ACHN (cell line): Measurements from ENCODE around the gene CTSD.

ENCODE experiments used
- DNase-seq: peaks from one replicate; pipeline ENCODE4 v3.0.0-alpha.2; 2015
- in situ Hi-C: cut with HindIII; loops from 2 replicates; pipeline ENCODE4 v1.10.0; 2017; ENCODE audit warnings: low sequenced_read_pairs, low pct_ligation_motif_present, low pct_unique_long_range_greater_than_20kb

CTSD gene

DNA sequence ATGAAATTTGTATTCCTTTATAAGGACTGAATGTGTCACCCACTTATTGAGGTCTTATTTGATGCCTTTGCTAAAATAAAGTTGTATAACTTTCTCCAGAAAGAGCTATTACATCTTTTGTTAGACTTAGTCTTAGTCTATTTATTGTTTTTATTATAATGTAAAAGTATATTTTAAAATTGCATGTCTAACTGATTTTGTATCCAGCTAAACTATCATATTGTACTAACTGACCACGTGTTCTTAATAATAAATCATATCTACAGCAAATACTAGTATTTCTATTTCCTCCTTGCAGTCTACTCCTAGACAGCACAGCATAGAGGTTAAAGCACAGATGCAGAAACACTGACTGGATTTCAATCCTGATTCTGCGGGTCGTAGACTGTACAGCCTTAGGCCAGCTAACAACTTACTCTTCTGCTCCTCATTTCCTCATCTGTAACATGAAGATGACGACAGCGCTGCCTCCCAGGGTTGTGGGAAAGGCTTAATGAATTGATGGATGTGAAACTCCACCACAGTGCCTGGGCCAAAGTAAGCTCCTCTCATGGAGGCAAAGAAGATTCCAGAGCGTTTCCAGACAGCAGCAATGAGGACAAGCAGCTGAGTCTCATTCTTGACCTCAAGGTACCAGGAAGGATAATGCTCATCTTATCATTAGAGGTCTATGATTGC is 26.5 kb downstream of the CTSD start:
- DNase-seq: no peak
- in situ Hi-C loops: no loop called here

DNA sequence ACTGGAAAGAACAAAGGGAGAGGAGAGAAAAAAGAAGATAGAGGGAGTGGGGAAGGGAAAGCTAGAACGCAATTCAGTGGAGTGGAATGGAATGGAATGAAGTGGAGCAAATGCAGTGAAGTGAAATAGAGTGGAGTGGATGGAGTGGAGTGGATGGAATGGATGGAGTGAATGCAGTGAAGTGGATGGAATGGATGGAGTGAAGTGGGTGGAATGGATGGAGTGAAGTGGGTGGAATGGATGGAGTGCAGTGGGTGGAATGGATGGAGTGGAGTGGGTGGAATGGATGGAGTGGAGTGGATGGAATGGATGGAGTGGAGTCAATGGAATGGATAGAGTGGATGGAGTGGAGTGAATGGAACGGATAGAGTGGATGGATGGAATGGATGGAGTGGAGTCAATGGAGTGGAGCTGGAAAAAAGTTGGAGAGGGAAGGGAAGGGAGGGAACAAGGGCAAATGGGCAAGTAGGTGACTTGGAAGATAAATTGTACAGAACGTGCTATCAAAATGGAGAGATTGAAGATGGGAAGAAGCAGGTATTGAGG is 27.2 kb downstream of the CTSD start:
- in situ Hi-C loops: no loop called here
- no peak for DNase-seq

DNA sequence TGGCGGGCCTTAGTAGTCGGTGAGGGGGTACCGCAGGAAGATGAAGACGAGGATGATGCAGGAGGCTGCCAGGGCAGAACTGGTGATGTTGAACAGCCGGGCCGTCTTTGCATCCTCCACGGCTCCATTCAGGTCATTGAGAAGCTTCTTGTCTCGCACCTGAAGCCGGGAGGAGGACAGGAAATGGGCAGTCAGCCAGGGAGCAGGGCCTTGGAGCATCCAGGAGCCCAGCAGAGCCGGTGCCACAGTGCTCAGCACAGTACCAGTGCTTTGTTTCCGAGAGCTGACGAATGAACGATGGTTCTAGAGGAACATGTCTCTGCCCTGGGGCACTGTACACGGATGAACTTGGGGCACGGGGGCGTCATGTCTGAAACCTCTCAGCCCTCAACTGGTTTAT is 28.5 kb downstream of the CTSD start:
- in situ Hi-C loops: no loop called here

DNA sequence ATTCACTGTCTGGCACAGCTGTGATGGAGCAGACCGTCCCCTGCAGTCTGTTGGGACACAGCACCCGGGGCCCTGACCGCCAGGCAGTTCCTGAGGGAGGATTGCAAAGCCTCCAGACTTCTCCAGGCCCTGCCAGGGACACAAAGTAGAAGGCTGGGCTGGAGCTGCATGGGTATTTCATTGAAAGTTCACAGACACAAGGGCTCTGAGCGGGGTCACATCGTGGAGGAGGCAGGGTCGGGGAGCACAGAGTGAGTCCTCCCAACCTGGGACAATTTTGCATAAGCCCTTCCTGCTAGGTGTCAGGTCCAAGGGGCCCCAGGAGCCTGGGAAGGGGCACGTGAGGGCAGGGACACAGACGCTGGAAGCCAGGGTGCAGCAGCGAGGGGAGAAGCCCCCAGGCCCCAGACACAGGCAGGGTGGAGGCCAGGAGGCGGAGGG is 29.1 kb downstream of the CTSD start:
- in situ Hi-C loops: no loop called here
- no peak for DNase-seq

More for the DNA sequence above, 28.5 kb downstream of the CTSD start:
- DNase-seq: no peak

DNA sequence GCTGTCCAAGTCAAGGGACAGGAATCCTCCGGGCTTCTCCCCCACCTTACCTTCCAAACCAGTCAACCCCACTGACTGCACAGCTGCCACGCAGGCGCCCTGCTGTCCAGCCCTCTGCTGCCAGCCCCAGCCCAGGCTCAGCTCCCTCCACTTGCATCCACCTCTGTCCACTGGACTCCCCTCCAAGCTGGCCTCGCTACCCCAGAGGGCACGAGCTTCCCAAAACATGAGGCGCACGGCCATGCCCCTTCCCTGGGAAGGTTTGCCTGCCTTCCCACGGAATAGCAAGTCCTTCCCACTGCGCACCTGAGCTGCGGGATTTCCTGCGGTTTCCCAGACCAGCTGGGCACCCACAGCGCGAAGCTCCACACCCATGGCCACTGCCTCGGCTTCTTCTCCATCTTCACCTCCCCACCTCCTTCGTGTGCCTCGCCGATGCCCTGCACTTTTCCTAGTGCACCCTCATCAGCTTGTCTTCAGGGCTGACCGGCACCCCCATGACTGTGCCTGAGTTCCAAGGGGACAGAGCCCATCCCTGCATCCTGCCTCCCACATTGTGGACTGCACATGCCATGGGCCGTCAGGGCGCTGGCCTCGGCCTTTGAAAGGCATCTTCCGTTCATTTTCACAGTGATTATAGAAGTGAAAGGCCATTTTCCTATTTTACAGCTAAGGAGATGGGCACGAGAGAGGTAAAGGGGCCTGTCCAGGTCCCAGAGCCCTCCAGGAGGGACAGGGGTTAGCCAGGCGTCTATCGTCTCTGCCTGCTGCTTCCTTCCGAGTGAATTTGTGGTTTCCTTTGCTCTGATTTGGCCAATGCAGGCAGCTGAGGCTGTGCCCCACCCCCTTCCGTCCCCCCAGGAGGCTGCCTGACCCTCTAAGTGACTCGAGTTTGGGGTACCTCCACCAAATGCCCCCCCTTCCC is 29.7 kb downstream of the CTSD start:
- in situ Hi-C loops: no loop called here
- DNase-seq: no peak

DNA sequence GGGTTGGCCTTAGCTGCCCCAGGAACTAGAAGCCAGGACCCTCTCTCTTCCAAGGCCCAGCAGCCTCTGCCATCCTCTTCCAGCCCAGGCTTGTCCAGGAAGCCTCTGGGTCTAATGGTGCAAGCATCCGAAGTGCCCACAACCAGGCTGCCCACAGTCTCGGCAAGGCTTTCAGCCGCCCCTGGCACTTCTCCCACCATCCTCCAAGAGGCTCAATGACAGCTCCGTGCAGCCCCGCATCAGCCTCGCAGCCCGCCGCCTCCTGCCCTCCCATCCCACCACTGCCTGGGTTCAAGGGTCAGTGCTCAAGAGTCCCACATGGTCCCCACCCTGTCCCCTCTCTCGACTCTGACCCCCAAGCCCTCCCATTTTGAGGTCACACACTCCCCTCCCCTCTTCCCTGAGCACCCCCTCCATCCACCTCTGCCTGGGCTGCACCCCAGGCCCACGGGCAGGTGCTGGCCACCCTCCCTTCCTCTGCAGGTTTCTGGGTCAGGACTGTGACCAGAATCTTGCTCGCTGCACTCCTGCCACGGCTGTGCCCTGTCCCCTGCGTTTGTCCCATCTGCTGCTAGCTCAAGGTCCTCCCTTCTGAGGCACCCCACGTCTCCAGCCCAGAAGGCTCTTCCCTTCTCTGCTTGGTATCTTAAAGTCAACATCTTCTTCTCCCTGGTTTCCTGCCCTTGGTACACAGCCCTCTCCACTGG is 30.6 kb downstream of the CTSD start:
- in situ Hi-C loops: no loop called here
- no peak for DNase-seq

DNA sequence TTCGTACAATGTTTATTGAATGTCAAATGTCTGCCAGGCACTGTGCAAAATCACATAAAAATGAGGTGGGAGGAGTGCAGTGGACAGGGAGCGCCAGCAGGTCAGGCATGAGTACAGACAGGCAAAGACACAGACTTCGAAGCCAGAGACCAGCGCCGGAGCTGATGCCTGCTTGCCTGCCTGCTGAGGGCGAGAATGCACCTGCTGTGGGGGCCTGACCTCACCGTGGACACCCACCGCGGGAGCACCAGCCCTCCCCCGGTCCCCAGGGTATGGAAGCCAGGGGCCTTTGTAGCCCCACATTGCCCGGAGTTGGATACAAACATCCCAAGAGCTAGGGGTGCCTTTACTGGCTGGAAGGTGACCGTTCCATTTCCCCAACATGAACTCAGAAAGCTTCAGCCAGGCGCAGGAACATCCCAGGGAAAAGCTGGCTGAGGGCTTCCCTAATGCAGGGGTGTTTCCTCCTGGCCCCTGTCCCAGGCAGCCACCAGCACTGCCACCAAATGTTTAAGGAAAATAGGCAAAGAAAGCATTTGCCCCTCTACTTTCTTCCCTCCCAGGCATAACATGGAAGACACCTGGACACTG is 31.2 kb downstream of the CTSD start:
- in situ Hi-C loops: no loop called here
- DNase-seq: no peak

DNA sequence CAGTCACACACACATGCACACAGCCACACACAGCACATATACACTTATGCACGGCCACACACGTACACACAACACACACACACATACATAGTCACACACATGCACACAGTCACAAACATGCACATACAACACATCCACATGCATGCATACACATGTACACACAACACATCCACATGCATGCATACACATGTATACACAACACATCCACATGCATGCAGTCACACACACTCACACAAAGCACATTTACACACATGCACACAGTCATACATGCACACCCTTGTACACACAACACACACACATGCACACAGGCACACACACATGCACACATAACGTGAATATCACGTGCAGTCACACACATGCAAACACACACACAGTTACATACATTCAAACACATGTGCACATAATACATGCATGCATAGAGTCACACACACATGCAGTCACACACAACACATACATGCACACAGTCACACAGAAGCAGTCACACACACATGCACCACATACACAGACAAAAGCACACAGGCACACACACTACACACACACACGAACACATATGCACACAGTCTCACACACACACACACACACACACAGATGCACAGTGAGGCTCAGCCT is 32.2 kb downstream of the CTSD start:
- no peak for DNase-seq
- in situ Hi-C loops: no loop called here

DNA sequence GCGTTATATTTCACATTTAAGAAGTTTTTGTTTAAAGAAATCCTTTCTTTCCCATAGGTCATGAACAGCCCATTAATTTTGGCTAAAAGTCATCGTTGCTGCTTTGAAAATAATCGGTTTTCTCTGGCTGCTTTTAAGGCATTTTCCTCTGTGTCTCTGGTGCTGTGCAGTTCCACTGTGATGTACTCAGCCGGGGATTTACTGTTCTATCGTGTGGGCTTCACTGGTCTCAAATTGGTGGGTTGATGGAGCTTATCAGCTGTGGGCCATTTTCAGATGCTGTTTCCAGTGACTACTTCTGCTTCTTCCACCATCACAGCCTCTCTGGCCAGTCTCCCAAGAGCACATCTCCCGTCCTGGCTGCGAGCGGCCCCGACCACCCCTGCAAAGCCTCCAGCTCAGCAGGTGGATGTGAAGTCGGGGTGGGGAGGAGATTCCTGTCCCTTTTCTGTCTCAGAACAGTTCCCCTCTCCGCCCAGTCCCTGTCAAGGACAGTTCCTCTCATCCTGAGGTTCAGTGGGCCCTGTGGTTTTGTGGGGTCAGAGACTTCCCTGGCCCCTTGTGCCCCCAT is 33.6 kb downstream of the CTSD start:
- in situ Hi-C loops: no loop called here
- DNase-seq: no peak

DNA sequence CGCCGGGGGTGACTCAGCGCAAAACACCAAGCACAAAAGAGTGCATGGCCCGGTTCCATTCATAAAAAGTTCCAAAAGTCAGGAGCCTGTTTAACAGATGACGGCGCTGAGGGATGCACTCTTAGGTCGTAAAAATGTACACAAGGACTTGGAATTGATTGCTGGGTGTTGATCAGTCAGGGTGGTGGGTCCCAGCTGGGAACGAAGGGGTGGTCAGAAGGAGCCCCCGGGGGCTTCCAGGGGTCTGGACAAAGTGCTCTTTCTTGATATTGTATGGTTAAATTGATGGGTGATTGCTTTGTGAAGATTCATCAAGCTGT is 34.1 kb downstream of the CTSD start:
- no peak for DNase-seq
- in situ Hi-C loops: no loop called here

DNA sequence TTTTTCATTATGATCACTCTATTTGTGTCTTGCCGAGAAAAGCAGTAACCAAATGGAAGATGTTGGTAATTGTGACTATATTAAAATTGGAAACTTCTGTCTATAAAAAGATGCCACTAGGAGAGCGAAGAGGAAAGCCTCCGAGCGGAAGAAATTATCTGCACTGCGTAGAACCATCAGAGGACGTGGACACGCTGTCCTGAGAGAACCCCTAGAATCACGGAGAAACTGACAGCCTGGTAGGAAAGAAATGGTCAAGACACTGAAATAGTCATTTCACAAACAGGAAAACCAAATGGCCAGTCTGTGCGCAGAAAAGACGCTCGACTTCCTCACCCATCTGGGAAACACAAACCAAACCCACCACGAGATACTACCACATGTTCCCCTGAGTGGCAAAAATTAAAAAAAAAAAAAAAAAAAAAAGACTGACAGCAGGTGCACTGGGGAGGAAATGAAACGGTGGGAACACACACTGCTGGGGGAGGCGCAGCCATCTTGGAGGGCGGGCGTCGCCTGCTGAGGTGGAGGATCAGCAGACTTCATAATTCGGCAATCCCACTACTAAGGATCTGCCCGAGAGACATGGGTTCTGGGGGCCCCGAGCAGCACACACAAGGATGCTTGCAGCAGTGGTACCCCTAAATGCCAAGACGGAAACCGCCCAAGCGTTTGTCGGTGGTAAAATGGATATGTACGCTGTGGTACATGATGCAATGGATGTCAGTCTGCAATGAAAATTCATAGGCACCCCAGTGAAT is 34.6 kb downstream of the CTSD start:
- DNase-seq: no peak
- in situ Hi-C loops: no loop called here

DNA sequence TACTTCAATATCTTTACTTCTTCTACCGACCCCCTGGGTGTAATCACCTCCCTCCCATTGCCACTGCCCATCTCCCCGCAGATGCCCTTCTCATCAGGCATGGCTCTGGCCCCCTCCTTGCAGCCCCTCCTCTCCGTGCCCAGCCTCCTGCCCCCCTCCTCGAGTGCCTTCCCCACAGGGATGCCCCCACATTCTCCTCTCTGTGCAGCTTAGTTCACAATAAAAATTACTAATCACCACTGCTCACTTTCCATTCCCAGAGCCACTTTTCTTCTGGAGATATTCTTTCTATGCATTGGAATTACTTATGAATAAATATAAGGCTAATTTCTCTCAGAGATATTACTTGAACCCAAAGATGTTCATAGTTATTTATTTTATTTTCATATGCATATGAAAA is 35.4 kb downstream of the CTSD start:
- DNase-seq: no peak
- in situ Hi-C loops: no loop called here

DNA sequence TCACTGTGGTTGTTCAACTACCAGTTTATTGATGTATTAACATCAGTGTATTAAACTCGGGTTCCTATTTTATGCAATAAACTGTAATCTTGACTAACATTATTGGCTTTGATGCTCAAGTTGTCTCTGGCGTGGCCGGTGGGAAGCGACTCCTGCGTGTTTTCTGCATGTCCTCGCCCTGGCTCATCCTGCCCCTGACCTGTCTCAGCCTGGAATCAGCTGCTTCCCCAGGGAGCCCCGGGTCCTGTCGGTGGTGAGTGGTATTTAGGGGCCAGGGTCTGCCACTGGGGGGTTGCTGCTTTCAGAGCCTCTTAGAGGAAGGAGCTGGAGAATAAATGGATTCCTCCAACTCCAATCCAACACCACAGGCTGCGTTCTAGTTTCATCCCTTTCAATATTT is 35.9 kb downstream of the CTSD start:
- no peak for DNase-seq
- in situ Hi-C loops: no loop called here

DNA sequence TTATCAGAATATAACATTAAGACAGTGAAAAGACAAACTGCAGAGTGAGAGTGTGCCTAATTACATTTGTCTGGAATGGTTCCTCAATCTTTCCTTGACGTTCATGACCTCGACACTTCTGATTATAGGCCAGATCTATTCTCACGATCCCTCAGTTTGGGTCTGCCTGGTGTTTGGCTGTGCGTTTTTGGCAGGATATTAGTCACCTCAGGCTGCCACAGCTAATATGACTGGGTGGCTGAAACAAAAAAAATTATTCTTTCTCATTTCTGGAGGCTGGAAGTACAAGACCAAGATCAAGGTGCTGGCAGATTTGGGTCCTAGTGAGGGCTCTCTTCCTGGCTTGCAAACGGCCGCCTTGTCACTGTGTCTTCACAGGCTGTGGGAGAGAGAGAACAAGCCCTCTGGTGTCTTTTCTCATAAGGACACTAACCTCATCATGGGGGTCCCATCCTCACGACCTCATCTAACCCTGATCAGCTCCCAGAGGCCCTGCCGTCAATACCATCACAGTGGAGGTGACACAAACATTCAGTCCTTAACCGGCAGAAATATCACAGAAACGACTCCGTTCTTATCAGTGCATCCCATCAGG is 36.5 kb downstream of the CTSD start:
- in situ Hi-C loops: no loop called here
- no peak for DNase-seq

DNA sequence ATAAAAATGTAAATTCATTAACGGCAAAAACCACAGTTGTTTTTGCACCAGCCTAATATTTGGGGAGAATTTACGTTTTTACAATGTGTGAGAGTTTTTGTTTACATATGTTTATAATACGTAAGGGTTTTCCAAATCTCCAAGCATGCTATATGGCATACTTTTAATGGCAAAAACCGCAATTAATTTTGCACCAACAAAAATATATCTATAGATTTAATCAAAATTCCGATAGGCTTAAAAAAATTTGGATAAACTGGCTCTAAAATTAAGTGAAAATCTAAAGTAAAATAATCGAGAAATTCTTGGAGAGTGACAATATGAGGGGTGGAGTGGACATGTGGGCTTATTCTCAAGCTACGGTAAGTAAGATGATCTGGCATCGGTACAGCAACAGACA is 43.9 kb downstream of the CTSD start:
- in situ Hi-C loops: no loop called here
- DNase-seq: no peak

DNA sequence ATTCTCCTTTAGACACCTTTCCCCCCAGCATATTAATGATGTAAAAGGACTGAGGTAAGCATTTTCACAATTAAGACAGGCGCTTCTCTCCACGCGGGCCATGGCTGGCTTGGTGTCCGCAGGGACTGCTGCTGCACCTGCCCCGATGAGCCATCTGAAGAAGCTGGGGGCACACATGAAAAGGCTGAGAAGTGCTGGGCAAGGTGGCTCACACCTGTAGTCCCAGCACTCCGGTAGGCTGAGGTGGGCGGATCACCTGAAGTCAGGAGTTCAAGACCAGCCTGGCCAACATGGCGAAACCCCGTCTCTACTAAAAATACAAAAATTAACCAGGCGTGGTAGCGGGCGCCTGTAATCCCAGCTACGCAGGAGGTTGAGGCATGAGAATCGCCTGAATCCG is 45.4 kb downstream of the CTSD start:
- no peak for DNase-seq
- in situ Hi-C loops: no loop called here

DNA sequence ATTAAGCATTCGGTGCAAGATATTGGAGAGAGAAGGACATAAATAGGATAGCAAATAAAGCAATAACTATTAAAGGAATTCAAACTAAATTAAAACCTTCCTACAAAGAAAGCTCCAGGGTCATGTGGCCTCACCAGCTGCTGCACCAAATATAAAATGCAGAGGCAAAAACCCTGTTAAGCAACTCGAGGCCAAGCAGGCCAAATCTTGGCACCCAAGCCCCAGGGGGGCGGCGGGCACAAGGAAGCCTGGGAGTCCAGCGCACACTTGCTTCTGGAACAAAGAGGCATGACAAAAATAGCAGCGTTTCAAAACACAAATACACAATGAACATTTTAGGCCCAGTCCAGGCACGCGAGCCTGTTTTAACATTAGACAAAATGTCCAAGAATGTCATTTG is 46.0 kb downstream of the CTSD start:
- in situ Hi-C loops: no loop called here
- DNase-seq: no peak
